Neural crest cell (in vitro differentiated cells): Measurements from ENCODE around the gene TSPAN32. TPM values are rescaled to one million over a fixed set of nuclear protein-coding genes. Genes with fewer than 3 reads are reported as not detected.

Source experiments
- DNase-seq: peaks from one replicate; pipeline ENCODE4 v3.0.0; 2021; ENCODE audit warnings: low read depth, mixed read lengths, low spot score
- H3K27ac Mint-ChIP-seq: one replicate; pipeline ENCODE4 v1.8.0; 2021; ENCODE audit warnings: mild to moderate bottlenecking, mixed read lengths; ENCODE audit not compliant: unreplicated experiment
- H3K27me3 Mint-ChIP-seq: 2 replicates; pipeline ENCODE4 v1.8.0; 2021; ENCODE audit warnings: low read depth, mild to moderate bottlenecking, mixed read lengths
- H3K36me3 Mint-ChIP-seq: 2 replicates; pipeline ENCODE4 v1.8.0; 2021; ENCODE audit warnings: low read depth, mild to moderate bottlenecking, mixed read lengths
- H3K4me1 Mint-ChIP-seq: 2 replicates; pipeline ENCODE4 v1.8.0; 2021; ENCODE audit warnings: mixed read lengths
- H3K4me3 Mint-ChIP-seq: one replicate; pipeline ENCODE4 v1.8.0; 2021; ENCODE audit warnings: mild to moderate bottlenecking, mixed read lengths
- H3K9me3 Mint-ChIP-seq: 2 replicates; pipeline ENCODE4 v1.8.0; 2021; ENCODE audit warnings: mixed read lengths
- total RNA-seq: library from RNA; stranded (reverse); gene quantifications from 2 replicates; pipeline ENCODE4 v1.2.1, GENCODE V29; 2021
- TF ChIP-seq, protein P1 (sequence below): fragments of 200-600 bp; sonication (generic); conservative IDR thresholded peaks from 2 replicates; pipeline ENCODE4 v1.5.0; 2021; ENCODE audit warnings: antibody characterized with exemption, mild to moderate bottlenecking

The TSPAN32 gene
- total RNA-seq, 1 donor from 2014 or later: not detected

- H3K27ac Mint-ChIP-seq: no peak overlapping the region
- H3K36me3 Mint-ChIP-seq: no peaks in the 10 kb centered on the region
- no peak for DNase-seq
- H3K4me1 Mint-ChIP-seq: no peaks in the 10 kb centered on the region
- H3K4me3 Mint-ChIP-seq: no peak overlapping the region
- H3K9me3 Mint-ChIP-seq: no peaks in the 10 kb centered on the region
- no peaks in the 10 kb centered on the region for H3K27me3 Mint-ChIP-seq
- TF ChIP-seq, protein P1, sequence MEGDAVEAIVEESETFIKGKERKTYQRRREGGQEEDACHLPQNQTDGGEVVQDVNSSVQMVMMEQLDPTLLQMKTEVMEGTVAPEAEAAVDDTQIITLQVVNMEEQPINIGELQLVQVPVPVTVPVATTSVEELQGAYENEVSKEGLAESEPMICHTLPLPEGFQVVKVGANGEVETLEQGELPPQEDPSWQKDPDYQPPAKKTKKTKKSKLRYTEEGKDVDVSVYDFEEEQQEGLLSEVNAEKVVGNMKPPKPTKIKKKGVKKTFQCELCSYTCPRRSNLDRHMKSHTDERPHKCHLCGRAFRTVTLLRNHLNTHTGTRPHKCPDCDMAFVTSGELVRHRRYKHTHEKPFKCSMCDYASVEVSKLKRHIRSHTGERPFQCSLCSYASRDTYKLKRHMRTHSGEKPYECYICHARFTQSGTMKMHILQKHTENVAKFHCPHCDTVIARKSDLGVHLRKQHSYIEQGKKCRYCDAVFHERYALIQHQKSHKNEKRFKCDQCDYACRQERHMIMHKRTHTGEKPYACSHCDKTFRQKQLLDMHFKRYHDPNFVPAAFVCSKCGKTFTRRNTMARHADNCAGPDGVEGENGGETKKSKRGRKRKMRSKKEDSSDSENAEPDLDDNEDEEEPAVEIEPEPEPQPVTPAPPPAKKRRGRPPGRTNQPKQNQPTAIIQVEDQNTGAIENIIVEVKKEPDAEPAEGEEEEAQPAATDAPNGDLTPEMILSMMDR: no peak
These were observed 10.6 kb downstream of the TSPAN32 start for GRCh38 chr11:2312232-2313042.

DNA sequence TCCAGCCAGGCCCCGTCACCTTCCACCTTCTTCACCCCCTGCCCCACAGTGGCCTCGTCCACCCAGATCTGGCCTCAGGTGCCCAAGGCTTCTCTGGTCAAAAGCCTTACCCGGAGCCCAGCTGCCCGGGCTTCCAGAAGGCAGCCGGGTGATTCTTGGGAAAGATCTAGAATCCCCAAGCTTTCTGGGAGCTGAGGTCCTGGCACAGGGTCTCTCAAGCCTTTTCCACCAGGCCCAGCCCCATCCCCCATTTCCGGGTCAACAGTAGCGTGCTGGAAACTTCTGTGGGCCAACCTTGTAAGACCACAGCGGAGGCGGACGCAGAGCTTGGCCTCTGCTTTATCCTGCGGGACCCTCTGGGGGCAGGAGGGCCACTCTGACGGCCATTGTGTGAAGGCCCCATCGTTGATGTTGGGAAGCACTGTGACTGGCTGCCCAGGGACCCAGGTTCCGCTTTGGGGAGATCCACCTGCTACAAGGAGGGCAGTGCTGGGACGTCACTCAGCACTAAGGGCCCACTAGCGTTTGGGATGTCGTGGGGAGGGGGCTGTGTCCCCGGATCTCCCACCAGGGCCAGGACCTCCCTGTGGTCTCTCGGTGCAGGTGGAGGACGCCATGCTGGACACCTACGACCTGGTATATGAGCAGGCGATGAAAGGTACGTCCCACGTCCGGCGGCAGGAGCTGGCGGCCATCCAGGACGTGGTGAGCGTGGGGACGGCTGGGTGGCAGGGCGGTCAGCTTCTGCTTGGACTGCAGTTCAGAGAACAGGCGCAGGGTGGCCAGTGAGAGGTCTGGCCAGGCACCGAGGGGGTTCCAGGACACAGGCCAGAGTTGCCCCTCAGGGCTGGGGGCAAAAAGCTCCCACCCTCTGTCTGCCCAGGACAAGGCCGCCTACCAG, 11.5 kb downstream of the TSPAN32 start:
- no peak for DNase-seq
- no peaks in the 10 kb centered on the region for H3K36me3 Mint-ChIP-seq
- H3K4me1 Mint-ChIP-seq: no peaks in the 10 kb centered on the region
- TF ChIP-seq, protein P1: no peak
- no peak overlapping the region for H3K27ac Mint-ChIP-seq
- H3K9me3 Mint-ChIP-seq: no peaks in the 10 kb centered on the region
- H3K4me3 Mint-ChIP-seq: no peak overlapping the region
- H3K27me3 Mint-ChIP-seq: no peaks in the 10 kb centered on the region

GRCh38 chr11:2314136-2314524, 12.3 kb downstream of the TSPAN32 start:
- Mint-ChIP-seq H3K9me3 (no peaks in the 10 kb centered on the region), H3K36me3 (no peaks in the 10 kb centered on the region), H3K27me3 (no peaks in the 10 kb centered on the region), H3K4me1 (no peaks in the 10 kb centered on the region), H3K27ac (no peak overlapping the region), H3K4me3 (no peak overlapping the region)
- DNase-seq: no peak
- TF ChIP-seq, protein P1: no peak

DNA sequence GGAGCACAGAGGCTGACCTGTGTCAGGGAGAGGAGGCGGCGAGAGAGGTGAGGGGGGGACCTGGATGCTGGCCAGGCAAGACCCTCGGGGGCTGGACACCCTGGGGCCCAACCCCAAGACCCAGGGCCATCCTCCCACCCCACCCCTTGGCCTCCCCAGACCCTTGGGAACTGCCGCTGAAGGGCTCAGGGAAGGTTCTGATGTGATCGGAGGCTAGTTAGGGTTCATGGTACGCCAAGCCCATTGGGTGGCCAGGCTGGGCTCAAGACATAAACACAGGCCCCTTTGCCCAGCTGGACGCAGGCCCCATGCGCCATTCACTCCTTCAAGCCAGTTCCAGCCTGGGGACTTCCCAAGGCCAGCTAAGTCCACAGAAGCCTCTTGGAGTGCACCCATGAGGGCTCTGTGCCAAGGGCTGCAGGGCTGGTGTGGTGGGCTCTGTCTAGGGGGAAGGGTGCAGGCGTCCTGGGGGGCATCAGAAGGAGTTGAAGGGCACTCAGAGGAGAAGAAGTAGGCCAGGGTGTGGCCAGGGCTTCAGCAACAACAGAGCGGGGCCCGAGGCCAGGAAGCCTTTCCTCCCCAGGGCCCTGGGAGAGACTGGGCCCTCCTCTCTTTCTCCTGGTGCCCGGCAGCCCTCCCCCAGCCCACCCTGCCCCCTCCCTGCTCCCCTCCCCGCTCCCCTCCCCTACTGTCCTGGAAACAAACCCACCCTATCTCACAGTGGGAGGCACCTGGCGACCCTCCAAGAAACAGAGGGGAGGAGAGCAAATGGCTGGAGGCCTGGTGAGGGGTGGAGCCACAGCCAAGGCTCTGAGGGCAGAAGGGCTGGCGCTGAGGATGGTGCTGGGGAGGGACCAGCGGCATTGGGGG, 12.9 kb downstream of the TSPAN32 start:
- Mint-ChIP-seq H3K9me3 (no peaks in the 10 kb centered on the region), H3K27ac (no peak overlapping the region), H3K4me3 (no peak overlapping the region), H3K36me3 (no peaks in the 10 kb centered on the region), H3K4me1 (no peaks in the 10 kb centered on the region), H3K27me3 (peaks cover under 1% of the 10 kb centered on the region)
- TF ChIP-seq, protein P1: no peak
- DNase-seq: no peak
